Activated gamma-delta T cell treated with anti-CD3 and anti-CD28 coated beads, Interleukin-2, amount 50 U/mL, for 16 hours (primary cell): ENCODE results near the gene PLCG1.
"Not testable (repeated sequence)": the region's sequence is repeated elsewhere in the genome, so short reads cannot be mapped to it uniquely, and the experiment has no call there.

Source experiments
- DNase-seq: peaks from one replicate; pipeline ENCODE4 v3.0.0-alpha.2; 2020; ENCODE audit warnings: low read depth

PLCG1 gene

GRCh38 chr20:41136680-41137613 is at the start of gene PLCG1:
PLCG1 (plus strand) TSS chr20:41137543; CDS start chr20:41137642, 99 bp downstream.
- DNase-seq: peak; percentile 75

GRCh38 chr20:41087777-41088176 is 49.6 kb upstream of the PLCG1 start:
- no peak for DNase-seq

- DNase-seq: no peak
Observed at GRCh38 chr20:41089555-41089954, 47.8 kb upstream of the PLCG1 start.

GRCh38 chr20:41091927-41092326 is 45.4 kb upstream of the PLCG1 start:
- no peak for DNase-seq

GRCh38 chr20:41094353-41095055 is 42.8 kb upstream of the PLCG1 start:
- no peak for DNase-seq

GRCh38 chr20:41095110-41095969 is 42.0 kb upstream of the PLCG1 start:
- DNase-seq: peak; percentile 38

GRCh38 chr20:41098703-41099250 is 38.6 kb upstream of the PLCG1 start:
- DNase-seq: no peak

- no peak for DNase-seq
Observed at GRCh38 chr20:41100001-41100480, 37.3 kb upstream of the PLCG1 start.

GRCh38 chr20:41101660-41102059 is 35.7 kb upstream of the PLCG1 start:
- DNase-seq: no peak

- DNase-seq: no peak
Observed at GRCh38 chr20:41108531-41108930, 28.8 kb upstream of the PLCG1 start.

GRCh38 chr20:41110012-41110411 is 27.3 kb upstream of the PLCG1 start:
- DNase-seq: no peak

- no peak for DNase-seq
Observed at GRCh38 chr20:41110930-41111577, 26.3 kb upstream of the PLCG1 start.

GRCh38 chr20:41111578-41111951 is 25.8 kb upstream of the PLCG1 start:
- no peak for DNase-seq

GRCh38 chr20:41116282-41116956 is 20.9 kb upstream of the PLCG1 start:
- DNase-seq: no peak

GRCh38 chr20:41118159-41118558 is 19.2 kb upstream of the PLCG1 start:
- DNase-seq: not testable (repeated sequence)

- DNase-seq: no peak
Observed at GRCh38 chr20:41118632-41119031, 18.7 kb upstream of the PLCG1 start.

- DNase-seq: no peak
Observed at GRCh38 chr20:41119614-41120561, 17.5 kb upstream of the PLCG1 start.

- no peak for DNase-seq
Observed at GRCh38 chr20:41121399-41121798, 15.9 kb upstream of the PLCG1 start.

- DNase-seq: no peak
Observed at GRCh38 chr20:41123631-41124030, 13.7 kb upstream of the PLCG1 start.
